Measurements from ENCODE around the gene PLCL1.

PLCL1 gene

GRCh38 chr2:198173242-198173641 is 368.8 kb downstream of the PLCL1 start:
- H3K27me3 ChIP-seq (ENCODE audit: insufficient read depth, poor library complexity, severe bottlenecking) = no peaks in the 10 kb centered on the region
- no peak overlapping the region for H3K4me3 ChIP-seq (replicated peaks; ENCODE audit: insufficient read depth, low read length)
- TF ChIP-seq GABPA (IDR thresholded peaks at IDR 0.05; ENCODE audit: low read depth) (no peak), POLR2AphosphoS5 (IDR thresholded peaks at IDR 0.05; ENCODE audit: low read depth) (no peak), SPI1 (IDR thresholded peaks at IDR 0.05; ENCODE audit: borderline replicate concordance, low read depth) (no peak), REST (IDR thresholded peaks at IDR 0.05; ENCODE audit: insufficient replicate concordance, low read depth) (no peak), CTCF (IDR thresholded peaks at IDR 0.05; ENCODE audit: insufficient read depth, low read length) (no peak)
- H3K27ac ChIP-seq (replicated peaks) = no peak overlapping the region
- DNase-seq (ENCODE audit: low read depth in 1 of 2, low spot score in 1 of 2) = no peak

GRCh38 chr2:198173864-198174263 is 369.5 kb downstream of the PLCL1 start:
- Histone ChIP-seq H3K27ac (replicated peaks) (no peak overlapping the region), H3K4me3 (replicated peaks; ENCODE audit: insufficient read depth, low read length) (no peak overlapping the region), H3K27me3 (ENCODE audit: insufficient read depth, poor library complexity, severe bottlenecking) (no peaks in the 10 kb centered on the region)
- no peak for DNase-seq (ENCODE audit: low read depth in 1 of 2, low spot score in 1 of 2)
- TF ChIP-seq CTCF (IDR thresholded peaks at IDR 0.05; ENCODE audit: insufficient read depth, low read length) (no peak), SPI1 (IDR thresholded peaks at IDR 0.05; ENCODE audit: borderline replicate concordance, low read depth) (no peak), POLR2AphosphoS5 (IDR thresholded peaks at IDR 0.05; ENCODE audit: low read depth) (no peak), GABPA (IDR thresholded peaks at IDR 0.05; ENCODE audit: low read depth) (no peak), REST (IDR thresholded peaks at IDR 0.05; ENCODE audit: insufficient replicate concordance, low read depth) (no peak)

GRCh38 chr2:198175271-198175670 is 370.9 kb downstream of the PLCL1 start:
- no peak overlapping the region for H3K4me3 ChIP-seq (replicated peaks; ENCODE audit: insufficient read depth, low read length)
- TF ChIP-seq SPI1 (IDR thresholded peaks at IDR 0.05; ENCODE audit: borderline replicate concordance, low read depth) = no peak
- no peak for TF ChIP-seq POLR2AphosphoS5 (IDR thresholded peaks at IDR 0.05; ENCODE audit: low read depth)
- TF ChIP-seq CTCF (IDR thresholded peaks at IDR 0.05; ENCODE audit: insufficient read depth, low read length) = no peak
- no peak for TF ChIP-seq GABPA (IDR thresholded peaks at IDR 0.05; ENCODE audit: low read depth)
- no peak for TF ChIP-seq REST (IDR thresholded peaks at IDR 0.05; ENCODE audit: insufficient replicate concordance, low read depth)

More at GRCh38 chr2:198175271-198175670, 370.9 kb downstream of the PLCL1 start:
- no peaks in the 10 kb centered on the region for H3K27me3 ChIP-seq (ENCODE audit: insufficient read depth, poor library complexity, severe bottlenecking)
- H3K27ac ChIP-seq (replicated peaks) = no peak overlapping the region
- DNase-seq (ENCODE audit: low read depth in 1 of 2, low spot score in 1 of 2) = no peak

Data from HL-60 (cell line).